K562 (cell line): ENCODE data around the gene USHBP1. TPM values are rescaled to one million over a fixed set of nuclear protein-coding genes. Genes with fewer than 3 reads are reported as not detected.
A peak's percentile ranks its signal among the peaks of the same experiment; 100 is the strongest.

Experiments
- BRD9 ChIP-seq: fragments of 450-650 bp; IDR thresholded peaks from 2 replicates; pipeline ENCODE4 v1.6.1; 2018; ENCODE audit warnings: low read depth; ENCODE audit not compliant: partially characterized antibody
- ETV1 ChIP-seq: fragments of 450-650 bp; conservative IDR thresholded peaks from 2 replicates; pipeline ENCODE4 v1.6.1; 2016; ENCODE audit warnings: missing genetic modification characterization, control low read depth, low read depth, missing compliant biosample characterization
- FOSL1 ChIP-seq: fragments of 200-800 bp; sonication (Bioruptor generic); conservative IDR thresholded peaks from 2 replicates; pipeline ENCODE4 v1.6.1; 2016; ENCODE audit warnings: missing genetic modification characterization, missing compliant biosample characterization
- FOXK2 ChIP-seq, 2 experiments: fragments of 450-650 bp; IDR thresholded peaks in 1 of 2; conservative IDR thresholded peaks in 1 of 2; 2 replicates each; pipeline ENCODE4 v1.6.1; 2016; ENCODE audit warnings: low read depth in 2 of 2, mild to moderate bottlenecking in 1 of 2
- IFI16 ChIP-seq: fragments of 250-450 bp; sonication (Bioruptor Pico); IDR thresholded peaks from 2 replicates; pipeline ENCODE4 v2.1.2; 2022; ENCODE audit warnings: mild to moderate bottlenecking, inconsistent platforms
- JUND ChIP-seq, 2 experiments: IDR thresholded peaks; 2 replicates in 1 of 2; 3 replicates in 1 of 2; pipeline ENCODE4 v1.6.1; 2011; ENCODE audit warnings: borderline replicate concordance in 2 of 2, low read depth in 2 of 2, low read length in 2 of 2, improper control_type of control experiment in 1 of 2, missing biosample characterization in 1 of 2, missing genetic modification characterization in 1 of 2, missing genetic modification reagents in 1 of 2
- KDM5B ChIP-seq: fragments of 200-600 bp; sonication (generic); IDR thresholded peaks from 2 replicates; pipeline ENCODE4 v1.6.1; 2012; ENCODE audit warnings: low read depth, mild to moderate bottlenecking, moderate library complexity, low read length, control low read depth, inconsistent platforms; ENCODE audit not compliant: insufficient replicate concordance
- KLF16 ChIP-seq: IDR thresholded peaks from 2 replicates; pipeline ENCODE4 v1.6.1; 2016; ENCODE audit warnings: antibody characterized with exemption
- MCM3 ChIP-seq: fragments of 450-650 bp; IDR thresholded peaks from 2 replicates; pipeline ENCODE4 v1.6.1; 2016
- MLX ChIP-seq, 2 experiments: fragments of 450-650 bp in 1 of 2; sonication (generic) in 1 of 2; formaldehyde crosslinking; conservative IDR thresholded peaks; 2 replicates each; pipeline versions ENCODE4 v1.4.0 to v1.8.1; 2020 to 2022; ENCODE audit warnings: mild to moderate bottlenecking in 1 of 2, missing genetic modification reagents in 1 of 2
- NELFE ChIP-seq: IDR thresholded peaks from 2 replicates; pipeline ENCODE4 v1.6.1; 2011; ENCODE audit warnings: mild to moderate bottlenecking; ENCODE audit not compliant: insufficient read depth, insufficient read length
- NFATC3 ChIP-seq: fragments of 450-650 bp; IDR thresholded peaks from 2 replicates; pipeline ENCODE4 v1.6.1; 2017; ENCODE audit warnings: mild to moderate bottlenecking
- NFE2 ChIP-seq: IDR thresholded peaks from 2 replicates; pipeline ENCODE4 v1.6.1; 2014; ENCODE audit warnings: antibody characterized with exemption, low read depth
- PHB2 ChIP-seq: fragments of 450-650 bp; IDR thresholded peaks from 2 replicates; pipeline ENCODE4 v1.6.1; 2017; ENCODE audit warnings: low read depth
- PPARD ChIP-seq: fragments of 250-450 bp; sonication (Bioruptor Pico); IDR thresholded peaks from 2 replicates; pipeline ENCODE4 v1.8.0; 2022; ENCODE audit warnings: inconsistent platforms, mild to moderate bottlenecking, moderate library complexity
- RBBP5 ChIP-seq: fragments of 200-600 bp; sonication (generic); IDR thresholded peaks from 2 replicates; pipeline ENCODE4 v1.6.1; 2012; ENCODE audit warnings: borderline replicate concordance, mild to moderate bottlenecking, low read length, control low read depth, inconsistent platforms; ENCODE audit not compliant: insufficient read depth, poor library complexity, severe bottlenecking
- TAF15 ChIP-seq: fragments of 200-400 bp; formaldehyde crosslinking; IDR thresholded peaks from 2 replicates; pipeline ENCODE4 v1.6.1; 2017; ENCODE audit warnings: mild to moderate bottlenecking, low read depth, low read length, moderate library complexity
- TAF7 ChIP-seq: fragments of 450-650 bp; IDR thresholded peaks from 2 replicates; pipeline ENCODE4 v1.6.1; 2016; ENCODE audit warnings: missing genetic modification characterization, missing compliant biosample characterization
- TGIF2 ChIP-seq: sonication (generic); formaldehyde crosslinking; IDR thresholded peaks from 2 replicates; pipeline ENCODE4 v1.8.1; 2022; ENCODE audit warnings: mild to moderate bottlenecking, missing genetic modification reagents, moderate library complexity
- XRCC5 ChIP-seq: fragments of 200-400 bp; formaldehyde crosslinking; IDR thresholded peaks from 2 replicates; pipeline ENCODE4 v1.6.1; 2017; ENCODE audit warnings: low read depth, mild to moderate bottlenecking, low read length
- ZBTB7A ChIP-seq: IDR thresholded peaks from 2 replicates; pipeline ENCODE4 v1.6.1; 2011; ENCODE audit warnings: low read depth, mild to moderate bottlenecking, low read length, moderate library complexity, borderline replicate concordance; ENCODE audit not compliant: control insufficient read depth
- ZC3H11A ChIP-seq: IDR thresholded peaks from 2 replicates; pipeline ENCODE4 v1.6.1; 2012; ENCODE audit warnings: low read depth, low read length, improper control_type of control experiment
- ZEB2 ChIP-seq: fragments of 450-650 bp; IDR thresholded peaks from 2 replicates; pipeline ENCODE4 v1.6.1; 2016
- ZKSCAN1 ChIP-seq: fragments of 150-350 bp; IDR thresholded peaks from 2 replicates; pipeline ENCODE4 v1.6.1; 2016; ENCODE audit warnings: low read depth, low read length
- ZNF12 ChIP-seq: sonication (generic); formaldehyde crosslinking; IDR thresholded peaks from 2 replicates; pipeline ENCODE4 v1.4.0; 2020; ENCODE audit warnings: mild to moderate bottlenecking, missing genetic modification reagents
- ZNF133 ChIP-seq: fragments of 250-450 bp; sonication (Bioruptor Pico); IDR thresholded peaks from 2 replicates; pipeline ENCODE4 v1.4.0; 2020; ENCODE audit warnings: mild to moderate bottlenecking
- ZNF280A ChIP-seq: fragments of 450-650 bp; IDR thresholded peaks from 2 replicates; pipeline ENCODE4 v1.6.1; 2018; ENCODE audit warnings: mild to moderate bottlenecking, low read depth; ENCODE audit not compliant: partially characterized antibody
- ZNF316 ChIP-seq: fragments of 450-650 bp; IDR thresholded peaks from 2 replicates; pipeline ENCODE4 v1.6.1; 2016
- ZNF384 ChIP-seq: IDR thresholded peaks from 2 replicates; pipeline ENCODE4 v1.6.1; 2012; ENCODE audit warnings: low read depth, low read length, improper control_type of control experiment
- ZSCAN32 ChIP-seq: fragments of 450-650 bp; formaldehyde crosslinking; IDR thresholded peaks from 2 replicates; pipeline ENCODE4 v1.4.0; 2020; ENCODE audit warnings: mild to moderate bottlenecking, moderate library complexity
- polyA plus RNA-seq, 8 experiments: library from polyadenylated mRNA; depleted of rRNA in 4 of 8; stranded (reverse) in 5 of 8; unstranded in 3 of 8; fragments of >200 nt; fragmentation: Nextera tagmentation in 2 of 8; fragmentation: Illumina TruSeq in 1 of 8; extraction: Ambion mirVana in 2 of 8; extraction: Trizol in 1 of 8; gene quantifications; 2 replicates each; pipeline versions ENCODE4 v1.2.1 to v1.2.3, GENCODE V29; 2011 to 2014; ENCODE audit warnings: inconsistent platforms in 1 of 8, missing spikeins in 1 of 8
- total RNA-seq, 7 experiments: library from RNA; depleted of rRNA in 6 of 7; stranded (reverse); fragments of >200 nt in 6 of 7; fragmentation: Illumina TruSeq in 2 of 7; extraction: Trizol in 2 of 7; gene quantifications; 2 replicates each; pipeline versions ENCODE4 v1.2.1 to v1.2.3, GENCODE V29; 2011 to 2021; ENCODE audit warnings: low replicate concordance in 1 of 7

USHBP1 gene
- total and polyA plus RNA-seq, 9 of the 15 experiments (the other 6 are each of a cell fraction or from before 2014, with no cell fraction given): 0.03 to 0.10 (median 0.05) TPM; not detected in 5

- TF ChIP-seq ZC3H11A (no peak), JUND (IDR thresholded peaks at IDR 0.05; ENCODE audit: borderline replicate concordance, low read depth, low read length) (peak; percentile 76), JUND (tag; IDR thresholded peaks at IDR 0.05; ENCODE audit: borderline replicate concordance, low read depth, low read length) (peak; percentile 43; the same call in 1 of the 3 replicates), ZNF384 (peak; percentile 67), ETV1 (no peak), FOXK2 (conservative IDR thresholded peaks at IDR 0.05 in 1 of 2, IDR thresholded peaks at IDR 0.05 in 1 of 2; ENCODE audit: low read depth in 2 of 2) (peak in 1 of 2 experiments; percentile 43; a peak in 1 of 4 replicates), MCM3 (no peak), MLX (CRISPR knock-in tag; conservative IDR thresholded peaks at IDR 0.05) (no peak), ZKSCAN1 (no peak), ZNF280A (no peak), XRCC5 (peak; percentile 97), KDM5B (peak; percentile 55), BRD9 (peak; percentile 73), NFE2 (no peak), PHB2 (no peak), FOSL1 (no peak), RBBP5 (peak; percentile 24), NELFE (no peak), PPARD (CRISPR knock-in tag) (no peak), ZNF12 (CRISPR knock-in tag) (no peak), KLF16 (0 out of 2 replicates have a peak, but pooled peaks have one; percentile 70), NFATC3 (no peak), TAF15 (no peak), TGIF2 (CRISPR knock-in tag) (no peak), ZSCAN32 (no peak), ZNF133 (CRISPR knock-in tag) (no peak), ZEB2 (peak; percentile 73; the same call in 1 of the 2 replicates), TAF7 (tag) (no peak), ZBTB7A (peak; percentile 56; the same call in 1 of the 2 replicates), ZNF316 (no peak), IFI16 (no peak)
Observed at GRCh38 chr19:17260842-17261325, 3.7 kb downstream of the USHBP1 start (continued).
